Transverse colon (tissue), 4 donors: Measurements from ENCODE around the gene OSBPL3. TPM values are rescaled to one million over a fixed set of nuclear protein-coding genes. Genes with fewer than 3 reads are reported as not detected.

ENCODE experiments used
- DNase-seq: peaks from one replicate; pipeline ENCODE4 v3.0.0-alpha.2; 2019
- H3K27ac ChIP-seq, 4 donors: fragments of 200-600 bp; sonication (generic); 2 replicates each; pipeline ENCODE4 v1.5.1; 2016 to 2018; ENCODE audit warnings: inconsistent platforms in 4 of 4
- H3K27me3 ChIP-seq: fragments of 200-600 bp; sonication (generic); 2 replicates; pipeline ENCODE4 v1.5.1; 2017; ENCODE audit warnings: inconsistent platforms
- H3K36me3 ChIP-seq, 4 donors: fragments of 200-600 bp; sonication (generic); 2 replicates each; pipeline ENCODE4 v1.5.1; 2017 to 2019; ENCODE audit warnings: inconsistent platforms in 4 of 4
- H3K4me1 ChIP-seq, 4 donors: fragments of 200-600 bp; sonication (generic); 2 replicates each; pipeline ENCODE4 v1.5.1; 2017 to 2020; ENCODE audit warnings: inconsistent platforms in 4 of 4
- H3K4me3 ChIP-seq, 4 donors: fragments of 200-600 bp; sonication (generic); 1 replicate in 1 of 4; 2 replicates in 3 of 4; pipeline versions ENCODE4 v1.5.1 to v1.6.1; 2017 to 2019; ENCODE audit warnings: inconsistent platforms in 4 of 4
- H3K9me3 ChIP-seq, 2 donors: fragments of 200-600 bp; sonication (generic); 2 replicates each; pipeline ENCODE4 v1.5.1; 2017 to 2019; ENCODE audit warnings: inconsistent platforms in 2 of 2
- EP300 ChIP-seq: sonication (generic); formaldehyde crosslinking; IDR thresholded peaks from one replicate; pipeline ENCODE4 v1.6.1; 2017; ENCODE audit warnings: antibody characterized with exemption, low read depth
- POLR2A ChIP-seq: fragments of 450-650 bp; IDR thresholded peaks from one replicate; pipeline ENCODE4 v1.6.1; 2016; ENCODE audit warnings: antibody characterized with exemption, mild to moderate bottlenecking, moderate library complexity
- POLR2AphosphoS5 ChIP-seq, 3 donors: sonication (generic); formaldehyde crosslinking; IDR thresholded peaks; one replicate each; pipeline ENCODE4 v1.6.1; 2016; ENCODE audit warnings: antibody characterized with exemption in 3 of 3
- WGBS, 2 donors: methylation state at CpG; one replicate each; pipeline ENCODE4 v1.1.5; 2018; ENCODE audit warnings: low coverage in 1 of 2; 5-methylcytosine and 5-hydroxymethylcytosine counted together
- in situ Hi-C, 4 donors: fragments of 200-750 bp; cut with MboI; loops; one replicate each; pipeline versions ENCODE4 v1.15.0 to v1.15.1; 2017; ENCODE audit warnings: low sequenced_read_pairs in 3 of 4, low pct_ligation_motif_present in 1 of 4, low pct_unique_long_range_greater_than_20kb in 1 of 4
- intact Hi-C: fragments of 100-400 bp; cut with DNase I; formaldehyde crosslinking; loops from one replicate; pipeline ENCODE4 v1.15.1; 2023; ENCODE audit warnings: low total_unique reads
- total RNA-seq, 4 donors: library from RNA; depleted of rRNA; stranded (reverse); fragments of >200 nt; gene quantifications; one replicate each; pipeline ENCODE4 v1.1.0, GENCODE V29; 2016
- TF ChIP-seq, protein P1 (sequence below), 5 experiments: fragments of 200-600 bp in 3 of 5; fragments of 450-650 bp in 2 of 5; sonication (generic) in 3 of 5; IDR thresholded peaks; 1 replicate in 2 of 5; 2 replicates in 3 of 5; pipeline ENCODE4 v1.5.1; 2016 to 2017; ENCODE audit warnings: antibody characterized with exemption in 5 of 5, inconsistent platforms in 3 of 5, mild to moderate bottlenecking in 2 of 5, moderate library complexity in 1 of 5

The OSBPL3 gene
- total RNA-seq, 4 donors from 2014 or later = 6.7 to 20.6 (median 8.0) TPM

DNA sequence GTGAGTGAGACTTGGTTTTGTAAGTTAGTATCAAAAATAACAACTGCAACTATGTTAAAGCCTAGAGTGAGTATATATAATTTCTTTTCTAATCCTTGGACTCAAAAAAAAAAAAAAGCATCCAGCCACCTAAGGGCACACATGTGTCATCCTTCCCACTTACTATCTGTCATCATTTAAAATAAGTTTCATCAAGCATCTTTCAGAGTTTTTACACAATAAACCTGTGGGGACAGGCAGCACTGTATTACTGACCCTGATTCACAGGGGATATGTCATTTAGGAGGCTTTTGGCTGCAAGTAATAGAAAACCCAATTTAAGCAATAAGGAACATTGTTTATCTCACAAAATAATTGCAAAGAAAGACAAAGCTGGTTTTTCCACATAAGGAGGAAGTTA, 32.3 kb upstream of the OSBPL3 start:
- intact Hi-C loops = no loop called here
- H3K9me3 ChIP-seq = no peaks in the 10 kb centered on the region
- no peaks in the 10 kb centered on the region for H3K4me1 ChIP-seq
- no peak for DNase-seq
- H3K27ac ChIP-seq = no peak overlapping the region
- no peaks in the 10 kb centered on the region for H3K27me3 ChIP-seq
- in situ Hi-C loops = no loop called here
- TF ChIP-seq, protein P1, sequence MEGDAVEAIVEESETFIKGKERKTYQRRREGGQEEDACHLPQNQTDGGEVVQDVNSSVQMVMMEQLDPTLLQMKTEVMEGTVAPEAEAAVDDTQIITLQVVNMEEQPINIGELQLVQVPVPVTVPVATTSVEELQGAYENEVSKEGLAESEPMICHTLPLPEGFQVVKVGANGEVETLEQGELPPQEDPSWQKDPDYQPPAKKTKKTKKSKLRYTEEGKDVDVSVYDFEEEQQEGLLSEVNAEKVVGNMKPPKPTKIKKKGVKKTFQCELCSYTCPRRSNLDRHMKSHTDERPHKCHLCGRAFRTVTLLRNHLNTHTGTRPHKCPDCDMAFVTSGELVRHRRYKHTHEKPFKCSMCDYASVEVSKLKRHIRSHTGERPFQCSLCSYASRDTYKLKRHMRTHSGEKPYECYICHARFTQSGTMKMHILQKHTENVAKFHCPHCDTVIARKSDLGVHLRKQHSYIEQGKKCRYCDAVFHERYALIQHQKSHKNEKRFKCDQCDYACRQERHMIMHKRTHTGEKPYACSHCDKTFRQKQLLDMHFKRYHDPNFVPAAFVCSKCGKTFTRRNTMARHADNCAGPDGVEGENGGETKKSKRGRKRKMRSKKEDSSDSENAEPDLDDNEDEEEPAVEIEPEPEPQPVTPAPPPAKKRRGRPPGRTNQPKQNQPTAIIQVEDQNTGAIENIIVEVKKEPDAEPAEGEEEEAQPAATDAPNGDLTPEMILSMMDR (IDR thresholded peaks at IDR 0.05) = no peak
- TF ChIP-seq POLR2A (no peak), EP300 (no peak), POLR2AphosphoS5 (IDR thresholded peaks at IDR 0.05) (no peak)
- H3K4me3 ChIP-seq = no peak overlapping the region
- H3K36me3 ChIP-seq = no peaks in the 10 kb centered on the region

DNA sequence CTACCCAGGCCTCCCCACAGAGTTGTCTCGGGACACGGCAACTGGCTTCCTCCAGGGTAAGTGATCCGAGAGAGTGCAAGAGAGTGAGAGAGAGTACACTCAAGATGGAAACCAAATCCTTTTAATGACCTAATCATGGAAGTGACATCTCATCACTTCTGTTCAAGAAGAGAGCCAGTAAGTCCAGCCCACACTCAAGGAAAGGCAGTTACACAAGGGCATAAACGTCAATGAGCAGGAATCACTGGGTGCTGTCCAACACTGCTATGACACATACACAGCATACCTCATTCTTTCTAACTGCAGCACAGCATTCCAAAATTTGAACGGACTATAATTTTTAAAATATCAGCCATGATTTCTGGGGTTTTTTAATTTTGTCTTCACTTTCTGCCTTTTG, 29.3 kb upstream of the OSBPL3 start:
- Histone ChIP-seq H3K27ac (no peak overlapping the region), H3K27me3 (no peaks in the 10 kb centered on the region), H3K9me3 (no peaks in the 10 kb centered on the region), H3K36me3 (no peaks in the 10 kb centered on the region), H3K4me3 (no peak overlapping the region), H3K4me1 (no peaks in the 10 kb centered on the region)
- WGBS, 2 donors = 68 to 93% methylated on average over 4 to 5 of the region's 5 CpGs
- intact Hi-C loops = no loop called here
- in situ Hi-C loops = no loop called here
- no peak for DNase-seq
- no peak for TF ChIP-seq EP300
- no peak for TF ChIP-seq POLR2AphosphoS5 (IDR thresholded peaks at IDR 0.05)
- TF ChIP-seq, protein P1 (IDR thresholded peaks at IDR 0.05) = no peak
- no peak for TF ChIP-seq POLR2A

DNA sequence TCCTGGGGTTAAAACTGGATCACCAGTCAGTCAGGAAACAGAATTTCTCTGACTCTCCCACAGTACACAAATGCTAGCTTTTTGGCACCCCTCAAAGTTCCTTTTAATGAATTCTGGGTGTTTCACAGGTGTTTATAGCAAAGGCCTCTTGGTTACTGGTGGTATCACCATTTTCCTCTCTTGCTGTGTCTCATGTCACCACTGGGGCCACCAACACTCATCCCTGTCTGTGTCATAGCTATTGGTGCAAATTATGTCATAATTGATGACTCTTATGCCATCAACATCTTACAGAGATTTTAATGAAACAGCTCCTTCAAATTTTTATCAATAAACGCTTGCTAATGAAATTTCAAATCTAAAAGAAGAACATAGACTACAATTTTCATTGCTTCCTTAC, 27.7 kb upstream of the OSBPL3 start:
- Histone ChIP-seq H3K4me3 (no peak overlapping the region), H3K36me3 (no peaks in the 10 kb centered on the region), H3K27ac (no peak overlapping the region), H3K9me3 (no peaks in the 10 kb centered on the region), H3K4me1 (no peaks in the 10 kb centered on the region), H3K27me3 (no peaks in the 10 kb centered on the region)
- WGBS, 2 donors = 98 to 100% methylated on average over 1 of the region's 1 CpG
- intact Hi-C loops = no loop called here
- in situ Hi-C loops = no loop called here
- DNase-seq = no peak
- TF ChIP-seq POLR2A (no peak), EP300 (no peak), POLR2AphosphoS5 (IDR thresholded peaks at IDR 0.05) (no peak)

DNA sequence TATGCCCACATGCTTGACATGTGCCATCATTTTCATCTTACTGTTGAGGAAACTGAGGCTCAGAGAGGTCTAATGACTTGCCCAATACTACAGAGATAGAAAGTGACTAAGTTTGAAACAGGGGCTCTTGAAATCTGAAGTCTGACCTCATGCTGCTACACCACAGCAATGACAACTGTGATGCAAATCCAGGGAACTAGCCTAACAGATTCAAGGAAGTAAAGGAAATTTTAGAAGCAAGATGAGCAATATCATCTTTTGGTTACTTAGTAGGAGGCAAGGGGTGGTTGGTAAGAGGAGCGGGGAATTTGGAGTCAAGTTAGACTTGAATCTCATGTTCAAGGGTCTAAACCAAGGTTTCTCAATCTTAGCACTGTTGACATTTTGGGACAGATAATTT, 26.3 kb upstream of the OSBPL3 start:
- 74 to 88% methylated on average over 1 of the region's 1 CpG for WGBS, 2 donors
- no peak overlapping the region for H3K4me3 ChIP-seq
- intact Hi-C loops (no loop called here), in situ Hi-C loops (no loop called here)
- DNase-seq = no peak
- H3K9me3 ChIP-seq = no peaks in the 10 kb centered on the region
- H3K27me3 ChIP-seq = no peaks in the 10 kb centered on the region
- no peaks in the 10 kb centered on the region for H3K36me3 ChIP-seq
- H3K4me1 ChIP-seq = no peaks in the 10 kb centered on the region
- no peak overlapping the region for H3K27ac ChIP-seq
- TF ChIP-seq EP300 (no peak), POLR2A (no peak), POLR2AphosphoS5 (IDR thresholded peaks at IDR 0.05) (no peak)
- TF ChIP-seq, protein P1 (IDR thresholded peaks at IDR 0.05) = no peak

DNA sequence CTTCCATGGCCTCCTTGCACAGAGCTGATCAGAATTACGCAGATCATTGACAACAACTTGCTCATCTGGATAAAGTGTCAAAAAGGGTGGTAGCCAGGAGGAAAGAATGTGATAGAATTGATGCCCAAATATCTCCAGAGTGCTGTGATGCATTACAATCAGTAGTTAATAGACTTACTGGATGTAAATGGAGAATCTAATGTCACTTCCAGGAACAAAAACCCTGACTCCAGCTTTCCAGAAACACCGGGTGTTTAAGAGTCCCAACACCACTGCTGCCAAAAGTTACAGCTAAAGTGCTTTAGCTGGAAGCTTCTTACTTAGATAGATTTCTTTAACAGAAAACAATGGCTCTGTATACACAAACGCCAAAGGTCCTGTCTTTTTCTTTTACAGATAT, 25.7 kb upstream of the OSBPL3 start:
- Histone ChIP-seq H3K36me3 (no peaks in the 10 kb centered on the region), H3K27me3 (no peaks in the 10 kb centered on the region), H3K9me3 (no peaks in the 10 kb centered on the region), H3K4me3 (no peak overlapping the region), H3K27ac (no peak overlapping the region), H3K4me1 (no peaks in the 10 kb centered on the region)
- no peak for TF ChIP-seq EP300
- no peak for TF ChIP-seq POLR2AphosphoS5 (IDR thresholded peaks at IDR 0.05)
- TF ChIP-seq, protein P1 (IDR thresholded peaks at IDR 0.05) = no peak
- no peak for TF ChIP-seq POLR2A
- in situ Hi-C loops = no loop called here
- no peak for DNase-seq
- WGBS, 2 donors = 74 to 82% methylated on average over 2 to 3 of the region's 3 CpGs
- intact Hi-C loops = no loop called here
